WTC11 (cell line): Measurements from ENCODE around the gene IL4I1. TPM values are rescaled to one million over a fixed set of nuclear protein-coding genes. Genes with fewer than 3 reads are reported as not detected.

Experiments used
- AFF4 ChIP-seq: sonication (generic); formaldehyde crosslinking; IDR thresholded peaks from 2 replicates; pipeline ENCODE4 v1.8.1; 2023; ENCODE audit warnings: mild to moderate bottlenecking, missing genetic modification reagents, borderline replicate concordance
- ATF3 ChIP-seq: sonication (generic); formaldehyde crosslinking; conservative IDR thresholded peaks from 2 replicates; pipeline ENCODE4 v1.8.1; 2022; ENCODE audit warnings: mild to moderate bottlenecking, missing genetic modification reagents
- CBFB ChIP-seq: sonication (generic); formaldehyde crosslinking; IDR thresholded peaks from 2 replicates; pipeline ENCODE4 v1.8.1; 2022; ENCODE audit warnings: mild to moderate bottlenecking, low read depth, missing genetic modification reagents
- CREM ChIP-seq: sonication (generic); formaldehyde crosslinking; IDR thresholded peaks from 2 replicates; pipeline ENCODE4 v1.8.1; 2022; ENCODE audit warnings: mild to moderate bottlenecking, missing genetic modification reagents, moderate library complexity
- E2F1 ChIP-seq: sonication (generic); formaldehyde crosslinking; IDR thresholded peaks from 2 replicates; pipeline ENCODE4 v1.8.0; 2022; ENCODE audit warnings: mild to moderate bottlenecking, missing genetic modification reagents
- E2F5 ChIP-seq: sonication (generic); formaldehyde crosslinking; IDR thresholded peaks from 2 replicates; pipeline ENCODE4 v1.8.1; 2022; ENCODE audit warnings: mild to moderate bottlenecking, moderate library complexity, missing genetic modification reagents
- EMX1 ChIP-seq: fragments of 250-450 bp; sonication (Bioruptor Pico); IDR thresholded peaks from 2 replicates; pipeline ENCODE4 v1.8.0; 2021; ENCODE audit warnings: mild to moderate bottlenecking
- ERG ChIP-seq: fragments of 250-450 bp; sonication (Bioruptor Pico); IDR thresholded peaks from 2 replicates; pipeline ENCODE4 v1.8.0; 2021; ENCODE audit warnings: mild to moderate bottlenecking
- JAZF1 ChIP-seq: fragments of 250-450 bp; sonication (Bioruptor Pico); IDR thresholded peaks from 2 replicates; pipeline ENCODE4 v1.9.0; 2021; ENCODE audit warnings: moderate library complexity, mild to moderate bottlenecking, inconsistent platforms
- MYBL2 ChIP-seq: sonication (generic); formaldehyde crosslinking; IDR thresholded peaks from 2 replicates; pipeline ENCODE4 v1.8.1; 2023; ENCODE audit warnings: mild to moderate bottlenecking, moderate library complexity, missing genetic modification reagents
- NFE2L1 ChIP-seq: sonication (generic); formaldehyde crosslinking; IDR thresholded peaks from 2 replicates; pipeline ENCODE4 v1.8.1; 2023; ENCODE audit warnings: missing genetic modification reagents
- OVOL2 ChIP-seq: fragments of 250-450 bp; sonication (Bioruptor Pico); IDR thresholded peaks from 2 replicates; pipeline ENCODE4 v1.9.0; 2021; ENCODE audit warnings: mild to moderate bottlenecking, borderline replicate concordance
- PREB ChIP-seq: sonication (generic); formaldehyde crosslinking; IDR thresholded peaks from 2 replicates; pipeline ENCODE4 v1.8.1; 2022; ENCODE audit warnings: mild to moderate bottlenecking, missing genetic modification reagents, moderate library complexity, borderline replicate concordance
- PRRX2 ChIP-seq: fragments of 250-450 bp; sonication (Bioruptor Pico); IDR thresholded peaks from 2 replicates; pipeline ENCODE4 v1.8.0; 2021; ENCODE audit warnings: mild to moderate bottlenecking
- SMAD3 ChIP-seq: sonication (generic); formaldehyde crosslinking; IDR thresholded peaks from 2 replicates; pipeline ENCODE4 v1.8.0; 2022; ENCODE audit warnings: missing genetic modification reagents, mild to moderate bottlenecking, borderline replicate concordance
- SOX15 ChIP-seq: fragments of 250-450 bp; sonication (Bioruptor Pico); IDR thresholded peaks from 2 replicates; pipeline ENCODE4 v1.9.0; 2021; ENCODE audit warnings: mild to moderate bottlenecking
- STAT6 ChIP-seq: sonication (generic); formaldehyde crosslinking; conservative IDR thresholded peaks from 2 replicates; pipeline ENCODE4 v1.8.1; 2023; ENCODE audit warnings: mild to moderate bottlenecking, low read depth, missing genetic modification reagents, moderate library complexity
- TEAD1 ChIP-seq: sonication (generic); formaldehyde crosslinking; IDR thresholded peaks from 2 replicates; pipeline ENCODE4 v1.8.0; 2022; ENCODE audit warnings: mild to moderate bottlenecking, missing genetic modification reagents
- TP53 ChIP-seq: sonication (generic); formaldehyde crosslinking; IDR thresholded peaks from 2 replicates; pipeline ENCODE4 v1.8.1; 2023; ENCODE audit warnings: mild to moderate bottlenecking, missing genetic modification reagents
- ZNF121 ChIP-seq: sonication (generic); formaldehyde crosslinking; IDR thresholded peaks from 2 replicates; pipeline ENCODE4 v1.8.0; 2023; ENCODE audit warnings: missing genetic modification reagents
- ZNF317 ChIP-seq: sonication (generic); formaldehyde crosslinking; IDR thresholded peaks from 2 replicates; pipeline ENCODE4 v1.8.1; 2023; ENCODE audit warnings: low read depth, mild to moderate bottlenecking, moderate library complexity, missing genetic modification reagents, borderline replicate concordance
- ZNF416 ChIP-seq: fragments of 250-450 bp; sonication (Bioruptor Pico); IDR thresholded peaks from 2 replicates; pipeline ENCODE4 v1.9.0; 2021; ENCODE audit warnings: mild to moderate bottlenecking, inconsistent platforms
- ZNF532 ChIP-seq: fragments of 250-450 bp; sonication (Bioruptor Pico); IDR thresholded peaks from 2 replicates; pipeline ENCODE4 v1.9.0; 2021; ENCODE audit warnings: mild to moderate bottlenecking, borderline replicate concordance
- ZNF671 ChIP-seq: fragments of 250-450 bp; sonication (Bioruptor Pico); IDR thresholded peaks from 2 replicates; pipeline ENCODE4 v1.8.0; 2021; ENCODE audit warnings: mild to moderate bottlenecking
- total RNA-seq: library from RNA; stranded (reverse); gene quantifications from 3 replicates; pipeline ENCODE4 v1.2.3, GENCODE V29; 2021

Gene IL4I1
- total RNA-seq, 1 experiment from 2014 or later: 0.83 TPM

- TF ChIP-seq ATF3 (peak; percentile 96), NFE2L1 (CRISPR knock-in tag) (peak; percentile 99), ERG (CRISPR knock-in tag) (no peak), TEAD1 (CRISPR knock-in tag) (peak; percentile 100), OVOL2 (CRISPR knock-in tag) (no peak), CREM (peak; percentile 96), E2F5 (CRISPR knock-in tag) (peak; percentile 100), ZNF416 (CRISPR knock-in tag) (no peak), ZNF317 (peak; percentile 88), ZNF121 (peak; percentile 82; the same call in 1 of the 2 replicates), PREB (peak; percentile 97; the same call in 1 of the 2 replicates), TP53 (peak; percentile 99), ZNF532 (CRISPR knock-in tag) (peak; percentile 76; the same call in 1 of the 2 replicates), CBFB (CRISPR knock-in tag) (peak; percentile 96; the same call in 1 of the 2 replicates), STAT6 (no peak), E2F1 (CRISPR knock-in tag) (peak; percentile 100), ZNF671 (CRISPR knock-in tag) (no peak), EMX1 (no peak), PRRX2 (no peak; the same call in 1 of the 2 replicates), SOX15 (CRISPR knock-in tag) (no peak), MYBL2 (CRISPR knock-in tag) (peak; percentile 99), SMAD3 (CRISPR knock-in tag) (peak; percentile 100), AFF4 (CRISPR knock-in tag) (peak; percentile 100), JAZF1 (no peak)
Observed at GRCh38 chr19:49889687-49890348, 6.9 kb downstream of the IL4I1 start (continued).
